Measurements from ENCODE around the gene CCDC77. TPM values are rescaled to one million over a fixed set of nuclear protein-coding genes. Genes with fewer than 3 reads are reported as not detected.
A peak's percentile ranks its signal among the peaks of the same experiment; 100 is the strongest.

The CCDC77 gene
- total and polyA plus RNA-seq, 2 experiments from 2014 or later, result 24.7 to 26.7 TPM

- Histone ChIP-seq H3K79me2 (replicated peaks; ENCODE audit: insufficient read depth) (no peaks in the 10 kb centered on the region; the same call in 1 of the 2 replicates), H3K4me2 (peak overlapping the region; percentile 43; the same call in 1 of the 2 replicates), H3K27me3 (ENCODE audit: insufficient read depth) (peaks cover 39% of the 10 kb centered on the region), H4K20me1 (replicated peaks; ENCODE audit: insufficient read depth) (peaks cover 29% of the 10 kb centered on the region), H3K4me1 (ENCODE audit: insufficient read depth) (0 out of 2 replicates have a peak, but pooled peaks cover 5% of the 10 kb centered on the region), H3F3A (replicated peaks; ENCODE audit: low read depth) (peaks cover 7% of the 10 kb centered on the region; the same call in 1 of the 2 replicates), H3K27ac (ENCODE audit: low read depth) (no peak overlapping the region), H3K4me3 (no peak overlapping the region), H3K9me2 (ENCODE audit: insufficient read depth) (0 out of 2 replicates have a peak, but pooled peaks cover 3% of the 10 kb centered on the region), H2AFZ (no peak overlapping the region), H3K36me3 (ENCODE audit: insufficient read depth) (no peaks in the 10 kb centered on the region)
- H3K27me3 Mint-ChIP-seq (ENCODE audit: insufficient read depth, low read depth, poor library complexity), result peaks cover 34% of the 10 kb centered on the region
- ATAC-seq (no peak), DNase-seq (ENCODE audit: low spot score) (no peak)
- H3K4me3 Mint-ChIP-seq, result no peak overlapping the region
- H3K9me3 Mint-ChIP-seq, result no peaks in the 10 kb centered on the region
- H3K4me1 Mint-ChIP-seq, result peaks cover 13% of the 10 kb centered on the region
- H3K27ac Mint-ChIP-seq, result no peak overlapping the region
- H3K36me3 Mint-ChIP-seq (ENCODE audit: low read depth), result no peaks in the 10 kb centered on the region; the same call in 1 of the 3 replicates
- TF ChIP-seq JUNB (IDR thresholded peaks at IDR 0.05; ENCODE audit: unreplicated experiment) (no peak), POLR2AphosphoS5 (IDR thresholded peaks at IDR 0.05; ENCODE audit: low read depth) (no peak), CTCF (conservative IDR thresholded peaks at IDR 0.05; ENCODE audit: low read depth in 2 of 2) (no peak), CREB1 (CRISPR knock-in tag; IDR thresholded peaks at IDR 0.05; ENCODE audit: low read depth) (no peak), EZH2 (IDR thresholded peaks at IDR 0.05; ENCODE audit: low read depth, unreplicated experiment) (no peak), ZNF331 (CRISPR knock-in tag; IDR thresholded peaks at IDR 0.05; ENCODE audit: low read depth) (no peak), EZH2phosphoT487 (IDR thresholded peaks at IDR 0.05; ENCODE audit: unreplicated experiment) (no peak), REST (IDR thresholded peaks at IDR 0.05; ENCODE audit: unreplicated experiment) (no peak), NANOG (IDR thresholded peaks at IDR 0.05; ENCODE audit: borderline replicate concordance) (no peak), ZNF462 (CRISPR knock-in tag; IDR thresholded peaks at IDR 0.05) (no peak), ETS1 (IDR thresholded peaks at IDR 0.05) (no peak), ZNF114 (CRISPR knock-in tag; IDR thresholded peaks at IDR 0.05) (no peak)
Observed at GRCh38 chr12:462936-463705, 61.7 kb downstream of the CCDC77 start.

Data from GM23338 (cell line).